Suprapubic skin (tissue), 4 donors: ENCODE measurements around the gene CBFA2T2. TPM values are rescaled to one million over a fixed set of nuclear protein-coding genes. Genes with fewer than 3 reads are reported as not detected.

Source experiments
- DNase-seq, 2 donors: peaks; one replicate each; pipeline ENCODE4 v3.0.0-alpha.2; 2019; ENCODE audit warnings: low spot score in 2 of 2
- H3K27ac ChIP-seq: fragments of 200-600 bp; sonication (generic); one replicate; pipeline ENCODE4 v1.5.1; 2019
- H3K27me3 ChIP-seq: fragments of 200-600 bp; sonication (generic); one replicate; pipeline ENCODE4 v1.5.1; 2019
- H3K36me3 ChIP-seq: fragments of 200-600 bp; sonication (generic); one replicate; pipeline ENCODE4 v1.5.1; 2019
- H3K4me1 ChIP-seq: fragments of 200-600 bp; sonication (generic); one replicate; pipeline ENCODE4 v1.5.1; 2019
- H3K4me3 ChIP-seq: fragments of 200-600 bp; sonication (generic); one replicate; pipeline ENCODE4 v1.5.1; 2019; ENCODE audit warnings: mild to moderate bottlenecking
- H3K9me3 ChIP-seq: fragments of 200-600 bp; sonication (generic); one replicate; pipeline ENCODE4 v1.5.1; 2019
- EP300 ChIP-seq: sonication (generic); formaldehyde crosslinking; IDR thresholded peaks from one replicate; pipeline ENCODE4 v1.6.1; 2017; ENCODE audit warnings: antibody characterized with exemption
- POLR2A ChIP-seq, 2 donors: fragments of 450-650 bp; IDR thresholded peaks; one replicate each; pipeline ENCODE4 v1.6.1; 2017; ENCODE audit warnings: antibody characterized with exemption in 2 of 2, mild to moderate bottlenecking in 2 of 2, moderate library complexity in 2 of 2
- POLR2AphosphoS5 ChIP-seq, 3 donors: sonication (generic); formaldehyde crosslinking; IDR thresholded peaks; one replicate each; pipeline ENCODE4 v1.6.1; 2017; ENCODE audit warnings: antibody characterized with exemption in 3 of 3
- WGBS: methylation state at CpG from one replicate; pipeline ENCODE4 v1.1.5; 2018; 5-methylcytosine and 5-hydroxymethylcytosine counted together
- total RNA-seq, 4 donors: library from RNA; depleted of rRNA; stranded (reverse); fragments of >200 nt; gene quantifications; one replicate each; pipeline ENCODE4 v1.1.0, GENCODE V29; 2016
- TF ChIP-seq, protein P1 (sequence below), 2 donors: fragments of 200-600 bp in 1 of 2; fragments of 450-650 bp in 1 of 2; sonication (generic) in 1 of 2; IDR thresholded peaks; one replicate each; pipeline ENCODE4 v1.5.1; 2016 to 2019; ENCODE audit warnings: antibody characterized with exemption in 2 of 2, mild to moderate bottlenecking in 1 of 2, moderate library complexity in 1 of 2

The CBFA2T2 gene
- total RNA-seq, 4 donors from 2014 or later: 20.9 to 36.7 (median 26.1) TPM

DNA sequence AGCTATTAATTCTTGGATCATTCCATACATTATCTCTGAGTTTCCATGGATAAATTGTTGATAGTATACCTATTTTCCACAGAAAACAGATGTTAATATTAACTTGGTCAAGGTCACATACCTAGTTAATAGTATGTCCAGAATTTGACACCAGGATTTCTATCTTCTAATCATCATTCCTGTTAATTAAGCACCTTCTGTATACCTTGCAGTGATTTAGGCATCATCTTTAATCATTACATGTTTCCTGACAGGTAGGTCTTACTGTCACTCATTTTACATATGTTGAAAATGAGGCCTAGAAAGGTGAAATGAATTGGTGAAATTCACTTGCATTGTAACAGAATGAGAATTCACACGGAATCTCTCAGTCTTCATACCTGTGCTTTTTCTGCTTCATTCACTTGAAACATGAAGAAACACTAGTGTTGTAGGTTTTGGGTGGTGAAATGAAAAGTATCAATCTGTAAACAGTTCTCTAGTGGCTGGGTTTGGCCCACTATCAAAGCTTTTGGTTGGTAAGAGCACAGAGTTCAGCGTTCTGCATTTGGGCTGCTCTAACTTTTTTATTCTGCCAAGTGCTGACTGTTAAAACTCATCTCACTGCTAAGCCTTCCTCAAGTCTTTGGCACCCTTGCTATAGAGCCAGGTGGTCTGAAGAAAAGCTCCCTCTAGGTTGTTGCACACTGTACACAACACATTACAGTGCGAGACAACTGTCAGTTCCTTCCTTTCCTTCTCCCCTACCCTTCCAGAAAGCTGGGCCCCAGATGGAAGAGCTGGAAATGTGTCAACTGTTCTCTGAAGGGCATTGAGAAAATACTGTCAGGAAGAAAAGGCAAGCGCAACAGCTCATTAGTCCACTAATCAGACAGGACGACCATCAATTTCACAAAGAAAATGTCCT lies 114.4 kb downstream of the CBFA2T2 start:
- Histone ChIP-seq H3K27ac (no peak overlapping the region), H3K27me3 (no peaks in the 10 kb centered on the region)
- 57% methylated on average over 5 of the region's 5 CpGs for WGBS

DNA sequence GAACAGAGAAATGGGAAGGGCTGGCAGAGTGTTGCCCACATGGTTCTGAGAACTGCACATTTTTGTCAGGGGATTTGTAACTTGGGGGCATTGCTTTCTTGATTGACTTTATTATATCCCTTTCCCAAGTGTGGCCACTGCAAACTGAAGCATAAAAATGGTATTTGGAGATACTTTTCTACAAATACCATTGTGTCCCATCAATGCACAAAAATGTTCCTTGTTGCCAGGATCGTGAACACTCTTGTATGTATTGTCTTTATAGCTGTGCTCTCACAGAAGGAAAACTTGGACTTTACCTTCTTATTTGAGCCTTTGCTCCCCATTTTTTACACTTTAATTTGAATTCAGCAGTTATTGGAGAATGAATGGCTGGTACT lies 115.1 kb downstream of the CBFA2T2 start:
- DNase-seq: no peak
- 64% methylated on average over 1 of the region's 1 CpG for WGBS
- H3K9me3 ChIP-seq: no peaks in the 10 kb centered on the region
- H3K27me3 ChIP-seq: no peaks in the 10 kb centered on the region
- no peak overlapping the region for H3K4me3 ChIP-seq
- peaks cover 33% of the 10 kb centered on the region for H3K36me3 ChIP-seq
- no peak for TF ChIP-seq POLR2AphosphoS5 (IDR thresholded peaks at IDR 0.05)
- TF ChIP-seq, protein P1, sequence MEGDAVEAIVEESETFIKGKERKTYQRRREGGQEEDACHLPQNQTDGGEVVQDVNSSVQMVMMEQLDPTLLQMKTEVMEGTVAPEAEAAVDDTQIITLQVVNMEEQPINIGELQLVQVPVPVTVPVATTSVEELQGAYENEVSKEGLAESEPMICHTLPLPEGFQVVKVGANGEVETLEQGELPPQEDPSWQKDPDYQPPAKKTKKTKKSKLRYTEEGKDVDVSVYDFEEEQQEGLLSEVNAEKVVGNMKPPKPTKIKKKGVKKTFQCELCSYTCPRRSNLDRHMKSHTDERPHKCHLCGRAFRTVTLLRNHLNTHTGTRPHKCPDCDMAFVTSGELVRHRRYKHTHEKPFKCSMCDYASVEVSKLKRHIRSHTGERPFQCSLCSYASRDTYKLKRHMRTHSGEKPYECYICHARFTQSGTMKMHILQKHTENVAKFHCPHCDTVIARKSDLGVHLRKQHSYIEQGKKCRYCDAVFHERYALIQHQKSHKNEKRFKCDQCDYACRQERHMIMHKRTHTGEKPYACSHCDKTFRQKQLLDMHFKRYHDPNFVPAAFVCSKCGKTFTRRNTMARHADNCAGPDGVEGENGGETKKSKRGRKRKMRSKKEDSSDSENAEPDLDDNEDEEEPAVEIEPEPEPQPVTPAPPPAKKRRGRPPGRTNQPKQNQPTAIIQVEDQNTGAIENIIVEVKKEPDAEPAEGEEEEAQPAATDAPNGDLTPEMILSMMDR (IDR thresholded peaks at IDR 0.05): no peak
- no peak for TF ChIP-seq EP300
- TF ChIP-seq POLR2A (IDR thresholded peaks at IDR 0.05): no peak
- H3K4me1 ChIP-seq: no peaks in the 10 kb centered on the region
- no peak overlapping the region for H3K27ac ChIP-seq

More for the DNA sequence above, 114.4 kb downstream of the CBFA2T2 start:
- H3K36me3 ChIP-seq: peaks cover 31% of the 10 kb centered on the region
- no peaks in the 10 kb centered on the region for H3K9me3 ChIP-seq
- no peak for DNase-seq
- TF ChIP-seq POLR2AphosphoS5 (IDR thresholded peaks at IDR 0.05) (no peak), POLR2A (IDR thresholded peaks at IDR 0.05) (no peak), EP300 (no peak)
- TF ChIP-seq, protein P1 (IDR thresholded peaks at IDR 0.05): no peak
- H3K4me1 ChIP-seq: no peaks in the 10 kb centered on the region
- no peak overlapping the region for H3K4me3 ChIP-seq

DNA sequence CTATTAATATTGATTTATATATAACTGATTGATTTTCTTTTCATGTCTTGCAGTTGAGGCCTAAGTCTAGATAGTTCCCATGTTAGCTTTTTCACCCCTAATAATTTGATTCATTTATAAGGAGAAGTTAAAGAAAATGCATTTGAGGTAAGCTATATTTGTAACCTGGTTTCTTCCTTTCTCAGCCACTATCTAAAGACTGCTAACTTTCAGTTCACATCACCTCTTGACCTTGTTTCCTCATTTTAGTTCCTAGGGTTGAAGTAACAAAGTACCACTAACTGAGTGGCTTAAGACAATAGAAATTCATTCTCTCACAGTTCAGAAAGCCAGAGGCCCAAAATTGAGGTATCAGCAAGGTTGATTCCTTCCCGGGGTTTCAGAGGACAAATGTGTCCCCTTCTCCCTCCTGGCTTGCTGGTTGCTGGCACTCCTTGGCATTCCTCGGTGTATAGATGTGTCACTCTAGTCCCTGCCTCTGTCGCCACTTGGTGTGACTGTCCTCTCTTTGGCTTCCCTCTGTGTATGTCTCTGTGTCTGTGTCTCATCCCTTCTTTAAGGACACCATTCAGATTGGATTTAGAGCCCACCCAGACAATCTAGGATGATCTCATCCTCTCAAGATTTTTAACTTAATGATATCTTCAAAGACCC lies 116.3 kb downstream of the CBFA2T2 start:
- Histone ChIP-seq H3K4me3 (no peak overlapping the region), H3K4me1 (no peaks in the 10 kb centered on the region), H3K27ac (no peak overlapping the region), H3K36me3 (peaks cover 41% of the 10 kb centered on the region), H3K27me3 (no peaks in the 10 kb centered on the region), H3K9me3 (no peaks in the 10 kb centered on the region)
- TF ChIP-seq POLR2A (IDR thresholded peaks at IDR 0.05): no peak
- TF ChIP-seq POLR2AphosphoS5 (IDR thresholded peaks at IDR 0.05): no peak
- TF ChIP-seq EP300: no peak
- TF ChIP-seq, protein P1 (IDR thresholded peaks at IDR 0.05): no peak
- DNase-seq: no peak
- 90% methylated on average over 3 of the region's 3 CpGs for WGBS

DNA sequence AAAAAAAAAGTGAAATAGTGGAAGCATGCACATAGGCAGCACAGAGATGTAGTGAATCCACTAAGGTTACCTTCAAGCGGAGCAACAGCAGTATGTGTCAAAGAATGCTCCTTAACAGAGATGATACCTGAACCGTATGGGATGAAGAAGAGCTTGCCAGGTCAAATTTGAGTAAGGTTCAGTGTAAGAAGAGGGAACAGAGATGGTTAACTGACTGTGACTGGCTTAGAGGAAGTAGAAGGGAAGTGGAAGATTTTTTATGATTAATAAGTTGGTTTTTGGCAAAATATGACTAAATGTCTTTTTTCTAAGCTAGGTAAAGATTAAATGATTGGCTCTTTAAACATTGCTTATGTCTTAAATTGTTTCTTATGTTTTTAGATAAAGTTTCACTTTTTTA lies 119.6 kb downstream of the CBFA2T2 start:
- TF ChIP-seq, protein P1 (IDR thresholded peaks at IDR 0.05): no peak
- TF ChIP-seq POLR2AphosphoS5 (IDR thresholded peaks at IDR 0.05) (no peak), EP300 (no peak), POLR2A (IDR thresholded peaks at IDR 0.05) (no peak)
- Histone ChIP-seq H3K27me3 (no peaks in the 10 kb centered on the region), H3K36me3 (peaks cover 66% of the 10 kb centered on the region), H3K4me3 (no peak overlapping the region), H3K27ac (no peak overlapping the region), H3K9me3 (no peaks in the 10 kb centered on the region), H3K4me1 (no peaks in the 10 kb centered on the region)
- no peak for DNase-seq
- WGBS: 94% methylated on average over 2 of the region's 2 CpGs

DNA sequence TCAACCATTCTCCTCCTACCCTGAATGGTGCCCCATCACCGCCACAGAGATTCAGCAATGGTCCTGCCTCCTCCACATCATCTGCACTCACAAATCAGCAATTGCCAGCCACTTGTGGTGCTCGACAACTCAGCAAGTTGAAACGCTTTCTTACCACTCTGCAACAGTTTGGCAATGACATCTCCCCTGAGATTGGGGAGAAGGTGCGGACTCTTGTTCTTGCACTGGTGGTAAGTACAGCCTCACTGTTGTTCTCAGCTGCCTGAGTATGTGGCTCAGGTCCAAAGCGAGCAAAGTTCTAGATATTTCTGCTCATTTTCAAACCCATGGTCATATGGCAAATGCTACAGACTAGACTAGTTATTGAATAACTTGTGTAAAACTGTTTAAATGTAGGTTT lies 121.2 kb downstream of the CBFA2T2 start:
- WGBS: 89% methylated on average over 5 of the region's 5 CpGs
- Histone ChIP-seq H3K27ac (no peak overlapping the region), H3K36me3 (peaks cover 72% of the 10 kb centered on the region), H3K4me3 (no peak overlapping the region), H3K4me1 (no peaks in the 10 kb centered on the region), H3K9me3 (no peaks in the 10 kb centered on the region), H3K27me3 (no peaks in the 10 kb centered on the region)
- no peak for DNase-seq
- no peak for TF ChIP-seq EP300
- TF ChIP-seq POLR2A (IDR thresholded peaks at IDR 0.05): no peak
- TF ChIP-seq POLR2AphosphoS5 (IDR thresholded peaks at IDR 0.05): no peak
- TF ChIP-seq, protein P1 (IDR thresholded peaks at IDR 0.05): no peak
